PC-9 (cell line): ENCODE data around the gene RASGEF1B.

Source experiments
- EZH2 ChIP-seq: fragments of 200-600 bp; sonication (generic); IDR thresholded peaks from 2 replicates; pipeline ENCODE4 v1.8.0; 2017; ENCODE audit warnings: antibody characterized with exemption, low read depth
- TF ChIP-seq, protein P1 (sequence below): fragments of 200-600 bp; sonication (generic); conservative IDR thresholded peaks from 2 replicates; pipeline ENCODE4 v1.6.1; 2017; ENCODE audit warnings: mixed run types, antibody characterized with exemption, mild to moderate bottlenecking, moderate library complexity

DNA sequence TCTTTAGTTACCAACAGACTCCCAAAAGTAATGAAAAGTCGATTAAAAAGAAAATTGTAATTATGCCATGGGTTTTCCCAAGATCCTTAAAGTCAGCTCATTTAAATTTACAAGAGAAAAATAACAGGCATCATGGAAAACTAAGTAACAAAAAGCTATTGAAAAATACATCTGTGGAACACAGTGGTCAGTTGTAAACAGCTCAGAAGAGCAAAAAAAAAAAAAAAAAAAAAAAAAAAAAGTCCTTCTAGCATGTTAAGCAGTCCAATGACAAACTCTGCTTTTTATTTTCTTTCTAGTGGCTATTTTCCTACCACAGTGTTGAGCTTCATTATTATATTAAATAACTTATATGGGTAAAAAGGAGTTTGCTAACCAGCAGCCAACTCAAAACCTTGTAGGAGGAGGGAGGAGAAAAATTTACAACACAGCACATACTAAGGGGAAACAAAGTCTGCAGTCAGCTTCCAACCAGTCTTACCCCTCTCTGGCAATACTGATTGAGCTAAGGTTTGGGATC, 44.9 kb downstream of the RASGEF1B start:
- TF ChIP-seq, protein P1, sequence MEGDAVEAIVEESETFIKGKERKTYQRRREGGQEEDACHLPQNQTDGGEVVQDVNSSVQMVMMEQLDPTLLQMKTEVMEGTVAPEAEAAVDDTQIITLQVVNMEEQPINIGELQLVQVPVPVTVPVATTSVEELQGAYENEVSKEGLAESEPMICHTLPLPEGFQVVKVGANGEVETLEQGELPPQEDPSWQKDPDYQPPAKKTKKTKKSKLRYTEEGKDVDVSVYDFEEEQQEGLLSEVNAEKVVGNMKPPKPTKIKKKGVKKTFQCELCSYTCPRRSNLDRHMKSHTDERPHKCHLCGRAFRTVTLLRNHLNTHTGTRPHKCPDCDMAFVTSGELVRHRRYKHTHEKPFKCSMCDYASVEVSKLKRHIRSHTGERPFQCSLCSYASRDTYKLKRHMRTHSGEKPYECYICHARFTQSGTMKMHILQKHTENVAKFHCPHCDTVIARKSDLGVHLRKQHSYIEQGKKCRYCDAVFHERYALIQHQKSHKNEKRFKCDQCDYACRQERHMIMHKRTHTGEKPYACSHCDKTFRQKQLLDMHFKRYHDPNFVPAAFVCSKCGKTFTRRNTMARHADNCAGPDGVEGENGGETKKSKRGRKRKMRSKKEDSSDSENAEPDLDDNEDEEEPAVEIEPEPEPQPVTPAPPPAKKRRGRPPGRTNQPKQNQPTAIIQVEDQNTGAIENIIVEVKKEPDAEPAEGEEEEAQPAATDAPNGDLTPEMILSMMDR: no peak
- no peak for TF ChIP-seq EZH2
